ENCODE results near the gene DEGS2.

The DEGS2 gene

DNA sequence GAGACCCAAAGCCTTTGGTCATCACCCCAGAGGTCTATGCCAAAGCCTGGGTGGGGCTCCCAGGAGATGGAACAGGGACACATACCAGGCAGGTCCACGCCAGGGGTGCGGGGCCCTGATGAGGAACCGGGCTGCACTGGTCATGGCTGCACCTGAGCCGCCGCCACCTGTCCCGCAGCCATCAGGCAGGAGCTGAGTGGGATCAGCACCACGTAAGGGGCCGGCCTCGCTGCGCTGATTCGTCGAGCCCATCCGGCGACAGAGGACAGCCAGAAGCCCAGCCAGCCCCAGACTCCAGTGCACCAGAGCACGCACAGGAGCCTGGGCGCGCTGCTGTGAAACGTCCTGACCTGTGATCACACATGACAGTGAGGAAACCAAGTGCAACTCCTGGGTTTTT, 15.9 kb downstream of the DEGS2 start:
- Mint-ChIP-seq H3K4me3 (no peak overlapping the region), H3K36me3 (ENCODE audit: insufficient read depth) (peaks cover 45% of the 10 kb centered on the region), H3K27ac (ENCODE audit: low read depth) (no peak overlapping the region)

GRCh38 chr14:100142073-100143040, 17.1 kb downstream of the DEGS2 start:
- Mint-ChIP-seq H3K36me3 (ENCODE audit: insufficient read depth) (peaks cover 54% of the 10 kb centered on the region), H3K27ac (ENCODE audit: low read depth) (no peak overlapping the region), H3K4me3 (no peak overlapping the region), H3K4me1 (peaks cover 12% of the 10 kb centered on the region), H3K27me3 (no peaks in the 10 kb centered on the region), H3K9me3 (no peaks in the 10 kb centered on the region)
- ATAC-seq (replicated peaks; ENCODE audit: extremely low read depth, poor library complexity, severe bottlenecking) (no peak), DNase-seq (ENCODE audit: low spot score in 2 of 2) (no peak)

More for the DNA sequence above, 15.9 kb downstream of the DEGS2 start:
- no peak for ATAC-seq (replicated peaks; ENCODE audit: extremely low read depth, poor library complexity, severe bottlenecking)
- H3K4me1 Mint-ChIP-seq = peaks cover 18% of the 10 kb centered on the region
- no peaks in the 10 kb centered on the region for H3K9me3 Mint-ChIP-seq
- no peaks in the 10 kb centered on the region for H3K27me3 Mint-ChIP-seq
- DNase-seq (ENCODE audit: low spot score in 2 of 2) = no peak

DNA sequence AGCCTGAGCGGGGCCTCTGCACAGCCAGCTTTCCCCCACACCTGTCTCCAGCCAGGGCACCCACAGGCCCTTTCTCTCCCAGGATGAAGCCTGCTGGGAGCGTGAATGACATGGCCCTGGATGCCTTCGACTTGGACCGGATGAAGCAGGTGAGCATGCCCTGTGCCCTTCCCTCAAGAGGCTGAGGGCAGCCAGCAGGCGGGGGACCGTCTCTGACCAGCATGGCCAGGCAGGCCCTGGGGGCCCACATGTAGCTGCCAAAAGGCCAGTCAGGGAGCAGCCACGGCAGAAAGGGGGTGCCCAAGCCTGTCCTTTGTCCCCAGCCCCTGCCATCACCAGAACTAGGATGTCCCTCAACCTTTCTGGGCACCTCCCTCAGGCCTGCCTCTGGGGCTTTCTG, 18.3 kb downstream of the DEGS2 start:
- no peak overlapping the region for H3K27ac Mint-ChIP-seq (ENCODE audit: low read depth)

DNA sequence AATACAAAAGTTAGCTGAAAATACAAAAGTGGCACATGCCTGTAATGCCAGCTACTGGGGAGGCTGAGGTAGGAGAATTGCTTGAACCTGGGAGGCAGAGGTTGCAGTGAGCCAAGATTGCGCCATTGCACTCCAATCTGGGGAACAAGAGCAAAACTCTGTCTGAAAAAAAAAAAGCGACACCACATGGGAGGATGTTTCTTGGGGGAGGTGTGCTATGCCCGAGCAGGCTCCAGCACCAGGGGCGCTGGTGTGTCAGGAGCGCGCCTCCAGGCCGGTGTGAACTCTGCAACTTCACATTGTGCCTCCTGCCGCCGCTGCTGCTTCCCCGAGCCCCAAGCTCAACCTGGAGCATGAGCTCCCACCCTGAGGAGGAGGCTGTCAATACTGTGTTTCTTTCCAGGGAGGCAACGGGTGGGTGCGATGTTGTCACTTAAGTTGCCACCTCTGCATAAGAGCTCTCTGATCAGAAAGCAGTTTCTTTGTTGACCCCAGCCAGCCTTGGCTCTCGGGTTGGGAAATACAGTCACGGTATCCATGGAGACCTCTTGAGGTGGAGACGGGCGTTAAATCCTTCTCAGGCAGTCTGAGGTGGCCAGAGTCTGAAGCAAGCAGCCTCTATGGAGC, 18.9 kb downstream of the DEGS2 start:
- no peaks in the 10 kb centered on the region for H3K9me3 Mint-ChIP-seq
- ATAC-seq (replicated peaks; ENCODE audit: extremely low read depth, poor library complexity, severe bottlenecking) (no peak), DNase-seq (ENCODE audit: low spot score in 2 of 2) (no peak)
- H3K27me3 Mint-ChIP-seq = no peaks in the 10 kb centered on the region
- peaks cover 9% of the 10 kb centered on the region for H3K4me1 Mint-ChIP-seq
- H3K36me3 Mint-ChIP-seq (ENCODE audit: insufficient read depth) = peaks cover 53% of the 10 kb centered on the region
- H3K4me3 Mint-ChIP-seq = no peak overlapping the region
- no peak overlapping the region for H3K27ac Mint-ChIP-seq (ENCODE audit: low read depth)

More for the DNA sequence above, 18.3 kb downstream of the DEGS2 start:
- Mint-ChIP-seq H3K9me3 (no peaks in the 10 kb centered on the region), H3K36me3 (ENCODE audit: insufficient read depth) (peaks cover 55% of the 10 kb centered on the region), H3K4me1 (peaks cover 9% of the 10 kb centered on the region), H3K27me3 (no peaks in the 10 kb centered on the region), H3K4me3 (no peak overlapping the region)
- no peak for ATAC-seq (replicated peaks; ENCODE audit: extremely low read depth, poor library complexity, severe bottlenecking)
- no peak for DNase-seq (ENCODE audit: low spot score in 2 of 2)

- Mint-ChIP-seq H3K4me3 (no peak overlapping the region), H3K27me3 (no peaks in the 10 kb centered on the region), H3K27ac (ENCODE audit: low read depth) (no peak overlapping the region), H3K36me3 (ENCODE audit: insufficient read depth) (peaks cover 57% of the 10 kb centered on the region), H3K4me1 (peaks cover 9% of the 10 kb centered on the region), H3K9me3 (no peaks in the 10 kb centered on the region)
- ATAC-seq (replicated peaks; ENCODE audit: extremely low read depth, poor library complexity, severe bottlenecking) = no peak
- DNase-seq (ENCODE audit: low spot score in 2 of 2) = no peak
Observed at GRCh38 chr14:100138955-100139354, 20.5 kb downstream of the DEGS2 start.

GRCh38 chr14:100138082-100138787, 21.2 kb downstream of the DEGS2 start:
- Mint-ChIP-seq H3K9me3 (no peaks in the 10 kb centered on the region), H3K4me1 (peaks cover 9% of the 10 kb centered on the region), H3K4me3 (no peak overlapping the region), H3K36me3 (ENCODE audit: insufficient read depth) (peaks cover 60% of the 10 kb centered on the region), H3K27ac (ENCODE audit: low read depth) (no peak overlapping the region), H3K27me3 (no peaks in the 10 kb centered on the region)
- no peak for ATAC-seq (replicated peaks; ENCODE audit: extremely low read depth, poor library complexity, severe bottlenecking)
- DNase-seq (ENCODE audit: low spot score in 2 of 2) = no peak

- no peak overlapping the region for H3K4me3 Mint-ChIP-seq
- H3K9me3 Mint-ChIP-seq = no peaks in the 10 kb centered on the region
- H3K4me1 Mint-ChIP-seq = peaks cover 9% of the 10 kb centered on the region
- H3K36me3 Mint-ChIP-seq (ENCODE audit: insufficient read depth) = peaks cover 64% of the 10 kb centered on the region
- no peak overlapping the region for H3K27ac Mint-ChIP-seq (ENCODE audit: low read depth)
- DNase-seq (ENCODE audit: low spot score in 2 of 2) (no peak), ATAC-seq (replicated peaks; ENCODE audit: extremely low read depth, poor library complexity, severe bottlenecking) (no peak)
- no peaks in the 10 kb centered on the region for H3K27me3 Mint-ChIP-seq
Observed at GRCh38 chr14:100137173-100137572, 22.3 kb downstream of the DEGS2 start.

GRCh38 chr14:100135784-100136183, 23.7 kb downstream of the DEGS2 start:
- Mint-ChIP-seq H3K27ac (ENCODE audit: low read depth) (no peak overlapping the region), H3K27me3 (no peaks in the 10 kb centered on the region), H3K4me1 (peaks cover 9% of the 10 kb centered on the region), H3K4me3 (no peak overlapping the region), H3K9me3 (no peaks in the 10 kb centered on the region), H3K36me3 (ENCODE audit: insufficient read depth) (peaks cover 63% of the 10 kb centered on the region)
- DNase-seq (ENCODE audit: low spot score in 2 of 2) (no peak), ATAC-seq (replicated peaks; ENCODE audit: extremely low read depth, poor library complexity, severe bottlenecking) (no peak)

GRCh38 chr14:100135073-100135472, 24.4 kb downstream of the DEGS2 start:
- H3K27ac Mint-ChIP-seq (ENCODE audit: low read depth) = no peak overlapping the region

DNA sequence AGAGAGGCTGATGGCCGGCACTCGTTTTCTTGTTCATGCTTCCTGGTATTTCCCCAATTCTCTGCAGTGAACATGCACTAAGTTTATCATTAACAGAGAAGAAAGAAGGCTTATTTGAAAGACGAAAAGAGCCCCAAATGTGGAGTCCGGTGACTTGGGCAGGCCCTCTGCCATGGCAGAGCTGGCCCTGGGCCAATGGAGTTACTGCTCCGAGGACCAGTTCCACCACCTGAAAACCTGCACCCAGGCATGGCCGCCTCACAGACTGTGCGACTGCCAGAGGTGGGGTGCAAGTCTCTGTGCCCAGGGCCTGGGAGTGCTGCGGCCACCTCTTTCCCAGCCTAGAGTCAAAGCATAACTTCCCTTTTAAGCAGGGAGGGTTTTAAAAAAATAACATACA, 24.9 kb downstream of the DEGS2 start:
- Mint-ChIP-seq H3K27me3 (no peaks in the 10 kb centered on the region), H3K9me3 (no peaks in the 10 kb centered on the region), H3K4me1 (peaks cover 9% of the 10 kb centered on the region), H3K36me3 (ENCODE audit: insufficient read depth) (peaks cover 61% of the 10 kb centered on the region), H3K4me3 (no peak overlapping the region), H3K27ac (ENCODE audit: low read depth) (no peak overlapping the region)
- DNase-seq (ENCODE audit: low spot score in 2 of 2) (no peak), ATAC-seq (replicated peaks; ENCODE audit: extremely low read depth, poor library complexity, severe bottlenecking) (no peak)

More at GRCh38 chr14:100135073-100135472, 24.4 kb downstream of the DEGS2 start:
- peaks cover 9% of the 10 kb centered on the region for H3K4me1 Mint-ChIP-seq
- no peak for DNase-seq (ENCODE audit: low spot score in 2 of 2)
- peaks cover 60% of the 10 kb centered on the region for H3K36me3 Mint-ChIP-seq (ENCODE audit: insufficient read depth)
- no peaks in the 10 kb centered on the region for H3K9me3 Mint-ChIP-seq
- H3K27me3 Mint-ChIP-seq = no peaks in the 10 kb centered on the region
- no peak for ATAC-seq (replicated peaks; ENCODE audit: extremely low read depth, poor library complexity, severe bottlenecking)
- no peak overlapping the region for H3K4me3 Mint-ChIP-seq

DNA sequence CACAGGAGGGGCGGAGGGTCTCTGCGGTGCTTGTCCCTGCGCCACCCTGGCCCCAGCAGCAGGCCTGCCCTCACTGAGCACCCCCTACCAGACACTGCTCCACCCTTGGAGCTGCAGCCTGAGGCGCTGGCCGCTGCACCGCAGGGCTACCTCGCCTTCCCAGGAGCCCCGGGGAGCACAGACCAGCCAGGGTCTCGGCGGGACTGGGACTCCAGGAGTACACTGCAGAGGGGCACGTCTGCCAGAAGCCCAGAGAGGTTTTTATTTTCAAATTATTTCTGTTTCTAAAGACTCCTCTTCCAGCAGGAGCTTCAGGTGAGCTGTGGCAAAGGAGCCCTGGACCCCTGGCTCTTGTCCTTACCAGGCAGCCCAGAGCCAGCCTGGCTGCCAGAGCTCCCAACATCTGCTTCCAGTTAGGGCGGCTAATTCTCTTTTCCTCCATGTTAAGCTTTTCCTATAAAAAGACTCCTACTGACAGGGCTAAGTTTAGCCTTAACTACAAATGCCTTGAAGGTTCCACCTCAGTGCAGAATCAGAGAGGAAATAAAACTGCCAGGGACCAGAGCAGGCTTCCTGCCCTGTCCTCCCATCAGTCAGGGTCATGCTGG, 26.4 kb downstream of the DEGS2 start:
- no peak for ATAC-seq (replicated peaks; ENCODE audit: extremely low read depth, poor library complexity, severe bottlenecking)
- no peaks in the 10 kb centered on the region for H3K27me3 Mint-ChIP-seq
- no peaks in the 10 kb centered on the region for H3K4me1 Mint-ChIP-seq
- peaks cover 51% of the 10 kb centered on the region for H3K36me3 Mint-ChIP-seq (ENCODE audit: insufficient read depth)
- H3K27ac Mint-ChIP-seq (ENCODE audit: low read depth) = peak overlapping the region; percentile 76
- H3K9me3 Mint-ChIP-seq = no peaks in the 10 kb centered on the region
- no peak overlapping the region for H3K4me3 Mint-ChIP-seq
- no peak for DNase-seq (ENCODE audit: low spot score in 2 of 2)

- peaks cover 5% of the 10 kb centered on the region for H3K4me1 Mint-ChIP-seq
- DNase-seq (ENCODE audit: low spot score in 2 of 2) (no peak), ATAC-seq (replicated peaks; ENCODE audit: extremely low read depth, poor library complexity, severe bottlenecking) (no peak)
- H3K27ac Mint-ChIP-seq (ENCODE audit: low read depth) = peak overlapping the region; percentile 49
- H3K36me3 Mint-ChIP-seq (ENCODE audit: insufficient read depth) = peaks cover 52% of the 10 kb centered on the region
- no peaks in the 10 kb centered on the region for H3K27me3 Mint-ChIP-seq
- H3K4me3 Mint-ChIP-seq = no peak overlapping the region
- no peaks in the 10 kb centered on the region for H3K9me3 Mint-ChIP-seq
Observed at GRCh38 chr14:100132161-100132902, 27.1 kb downstream of the DEGS2 start.
